ENCODE data around the gene ALDH16A1.

Gene ALDH16A1

DNA sequence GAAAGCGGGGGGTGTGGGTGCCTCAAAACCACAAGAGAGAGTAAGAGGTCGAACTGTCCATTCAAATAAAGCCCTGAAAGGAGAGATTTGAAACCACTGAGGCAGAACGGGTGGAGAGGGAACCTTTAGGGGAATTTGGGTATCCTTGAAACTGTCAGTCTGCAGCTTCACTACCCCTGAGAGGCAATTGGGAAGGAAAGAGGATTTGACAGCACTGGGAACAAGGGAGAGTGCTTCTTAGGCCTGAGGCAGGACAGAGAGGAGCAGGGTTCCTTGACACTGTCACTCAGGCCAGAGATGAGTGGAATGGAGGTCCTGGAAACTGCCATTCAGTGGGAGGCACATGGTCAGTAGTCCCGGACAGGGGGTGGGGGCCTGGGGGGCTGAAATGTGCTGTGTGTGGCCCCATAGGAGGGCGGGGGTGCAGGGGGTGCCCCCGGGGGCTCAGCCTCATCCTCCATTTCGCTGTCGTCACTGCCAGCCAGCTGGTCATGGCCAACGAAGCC, 22.8 kb upstream of the ALDH16A1 start:
- Mint-ChIP-seq H3K27me3 (peaks cover 61% of the 10 kb centered on the region), H3K9me3 (no peaks in the 10 kb centered on the region)

GRCh38 chr19:49430678-49431329, 22.2 kb upstream of the ALDH16A1 start:
- Mint-ChIP-seq H3K4me3 (no peak overlapping the region), H3K27ac (no peak overlapping the region), H3K4me1 (peaks cover 46% of the 10 kb centered on the region), H3K36me3 (peaks cover 1% of the 10 kb centered on the region), H3K9me3 (no peaks in the 10 kb centered on the region), H3K27me3 (peaks cover 59% of the 10 kb centered on the region)
- DNase-seq (ENCODE audit: low spot score in 2 of 2) (no peak), ATAC-seq (ENCODE audit: low read depth) (peak; percentile 35)

More for the DNA sequence above, 22.8 kb upstream of the ALDH16A1 start:
- no peak overlapping the region for H3K27ac Mint-ChIP-seq
- H3K4me3 Mint-ChIP-seq, result no peak overlapping the region
- ATAC-seq (ENCODE audit: low read depth), result no peak
- no peak for DNase-seq (ENCODE audit: low spot score in 2 of 2)
- H3K4me1 Mint-ChIP-seq, result peaks cover 48% of the 10 kb centered on the region
- peaks cover 1% of the 10 kb centered on the region for H3K36me3 Mint-ChIP-seq

DNA sequence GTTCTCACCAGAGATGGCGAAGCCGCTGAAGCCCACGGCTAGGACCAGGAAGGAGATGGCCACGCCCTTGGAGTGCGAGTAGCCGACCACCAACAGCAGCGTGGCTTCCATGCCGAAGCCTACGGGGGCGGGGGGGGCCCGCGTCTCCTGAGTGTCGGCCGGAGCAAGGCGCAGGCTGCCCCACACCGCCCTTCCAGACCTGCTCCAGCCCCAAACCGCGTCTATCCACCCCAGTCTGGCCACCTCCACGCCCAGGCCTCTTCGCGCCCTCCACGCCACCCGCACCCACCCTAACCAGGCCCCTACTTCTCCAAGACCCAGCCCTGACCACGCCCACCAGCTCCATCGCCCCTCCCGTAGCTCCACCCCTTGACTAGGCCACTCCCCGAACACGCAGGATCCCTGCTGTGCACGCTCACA, 21.7 kb upstream of the ALDH16A1 start:
- peak; percentile 30 for ATAC-seq (ENCODE audit: low read depth)

DNA sequence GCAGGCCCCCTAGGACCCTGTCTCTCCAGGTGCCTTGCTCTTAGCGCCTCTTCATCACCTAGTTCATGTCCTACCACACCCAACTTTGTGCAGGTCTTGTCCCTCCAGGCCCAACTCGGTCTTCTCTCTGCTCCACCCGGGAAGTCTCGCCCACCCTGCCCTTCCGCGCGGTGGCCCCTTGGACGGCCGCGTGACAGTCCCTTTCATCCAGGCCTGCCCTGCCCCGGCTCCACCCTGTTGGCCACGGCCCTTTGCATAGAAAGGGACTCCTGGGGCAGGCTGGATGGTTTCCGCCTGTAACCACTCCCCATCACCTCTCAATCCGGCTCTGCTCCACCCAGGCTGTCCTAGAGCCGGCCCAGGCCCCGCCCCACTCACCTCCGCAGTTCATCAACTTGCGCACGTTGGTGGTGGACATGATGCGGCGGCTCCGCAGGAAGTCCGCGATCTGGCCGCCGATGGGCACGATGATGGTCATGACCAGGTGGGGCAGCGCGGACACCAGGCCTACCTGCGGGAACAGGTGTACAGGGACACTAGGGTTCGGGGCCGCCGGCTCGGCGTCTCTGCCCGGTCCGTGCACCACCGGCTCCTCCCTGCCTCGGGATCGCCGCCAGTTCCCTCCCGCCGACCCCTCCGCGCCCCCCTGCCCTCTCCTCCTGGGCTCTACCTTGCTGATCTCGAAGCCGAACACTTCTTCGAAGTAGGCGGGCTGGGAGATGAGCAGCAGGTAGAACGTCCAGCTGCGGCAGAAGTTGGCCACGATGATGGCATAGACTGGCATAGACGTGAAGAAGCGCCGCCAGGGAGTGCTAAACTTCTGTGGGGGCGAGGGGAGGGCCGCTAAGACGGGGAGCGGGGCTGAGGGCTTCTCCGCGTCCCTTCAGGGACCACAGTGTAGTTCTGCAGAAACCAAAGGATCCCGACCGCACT, 20.6 kb upstream of the ALDH16A1 start:
- DNase-seq (ENCODE audit: low spot score in 2 of 2) (no peak), ATAC-seq (ENCODE audit: low read depth) (peak; percentile 42)
- Mint-ChIP-seq H3K36me3 (no peaks in the 10 kb centered on the region), H3K9me3 (no peaks in the 10 kb centered on the region), H3K27me3 (peaks cover 54% of the 10 kb centered on the region), H3K27ac (no peak overlapping the region), H3K4me3 (peak overlapping the region; percentile 35), H3K4me1 (peaks cover 42% of the 10 kb centered on the region)

More for the DNA sequence above, 21.7 kb upstream of the ALDH16A1 start:
- Mint-ChIP-seq H3K27ac (no peak overlapping the region), H3K4me1 (peaks cover 47% of the 10 kb centered on the region), H3K4me3 (no peak overlapping the region), H3K9me3 (no peaks in the 10 kb centered on the region), H3K36me3 (peaks cover 1% of the 10 kb centered on the region), H3K27me3 (peaks cover 59% of the 10 kb centered on the region)
- DNase-seq (ENCODE audit: low spot score in 2 of 2), result no peak

DNA sequence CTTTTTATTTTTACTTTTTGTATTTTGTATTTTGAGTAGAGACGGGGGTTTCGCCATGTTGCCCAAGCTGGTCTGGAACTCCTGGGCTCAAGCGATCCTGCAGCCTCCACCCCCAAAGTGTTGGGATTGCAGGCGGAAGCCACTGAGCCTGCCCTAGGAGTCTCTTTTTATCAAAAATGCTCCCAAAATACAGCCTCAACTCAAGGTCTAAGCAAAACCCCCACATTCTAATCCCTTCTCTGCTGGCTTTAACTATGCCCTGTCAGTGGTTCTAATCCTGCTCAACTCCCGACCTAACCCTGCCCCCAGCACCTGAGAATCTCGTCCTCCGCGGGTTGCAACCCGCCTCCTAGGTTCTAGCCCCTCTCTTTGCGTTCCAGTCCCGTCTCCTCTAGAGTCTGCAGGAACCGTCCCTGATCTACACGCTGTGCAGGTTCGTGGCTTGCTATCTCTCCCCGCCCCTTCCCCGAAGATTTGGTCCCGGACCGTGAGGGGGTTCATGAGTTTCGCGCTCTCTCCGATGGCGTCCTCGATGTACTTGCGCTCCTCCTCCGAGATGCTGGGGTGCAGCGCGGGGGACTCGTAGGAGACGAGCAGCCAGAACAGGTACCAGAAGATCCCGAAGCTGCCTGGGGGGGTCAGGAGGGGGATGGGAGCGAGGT, 19.7 kb upstream of the ALDH16A1 start:
- Mint-ChIP-seq H3K4me3 (no peak overlapping the region), H3K36me3 (no peaks in the 10 kb centered on the region), H3K9me3 (no peaks in the 10 kb centered on the region), H3K4me1 (peaks cover 45% of the 10 kb centered on the region), H3K27me3 (peaks cover 60% of the 10 kb centered on the region), H3K27ac (no peak overlapping the region)
- DNase-seq (ENCODE audit: low spot score in 2 of 2) (no peak), ATAC-seq (ENCODE audit: low read depth) (no peak)

- Mint-ChIP-seq H3K27ac (no peak overlapping the region), H3K4me3 (no peak overlapping the region), H3K9me3 (no peaks in the 10 kb centered on the region), H3K36me3 (no peaks in the 10 kb centered on the region), H3K27me3 (peaks cover 59% of the 10 kb centered on the region), H3K4me1 (peaks cover 35% of the 10 kb centered on the region)
- no peak for ATAC-seq (ENCODE audit: low read depth)
- DNase-seq (ENCODE audit: low spot score in 2 of 2), result no peak
Measured at GRCh38 chr19:49434907-49435583, 18.0 kb upstream of the ALDH16A1 start.

DNA sequence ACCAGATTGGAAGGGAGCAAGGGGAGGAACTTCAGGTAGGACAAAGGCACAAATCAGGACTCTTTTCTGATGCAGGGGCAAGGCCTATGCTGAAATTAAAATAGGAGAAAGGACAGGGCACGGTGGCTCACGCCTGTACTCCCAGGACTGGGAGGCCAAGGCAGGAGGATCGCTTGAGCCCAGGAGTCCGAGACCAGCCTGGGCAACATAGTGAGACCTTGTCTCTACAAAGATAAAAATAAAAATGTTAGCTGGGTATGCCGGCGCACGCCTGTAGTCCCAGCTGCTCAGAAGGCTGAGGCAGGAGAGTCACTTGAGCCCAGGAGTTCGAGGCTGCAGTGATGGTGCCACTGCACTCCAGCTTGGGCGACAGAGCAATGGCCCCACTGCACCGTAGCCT, 17.4 kb upstream of the ALDH16A1 start:
- Mint-ChIP-seq H3K36me3 (peaks cover 2% of the 10 kb centered on the region), H3K27ac (no peak overlapping the region), H3K9me3 (no peaks in the 10 kb centered on the region), H3K4me3 (no peak overlapping the region), H3K4me1 (peaks cover 33% of the 10 kb centered on the region), H3K27me3 (peaks cover 58% of the 10 kb centered on the region)
- DNase-seq (ENCODE audit: low spot score in 2 of 2) (no peak), ATAC-seq (ENCODE audit: low read depth) (no peak)

DNA sequence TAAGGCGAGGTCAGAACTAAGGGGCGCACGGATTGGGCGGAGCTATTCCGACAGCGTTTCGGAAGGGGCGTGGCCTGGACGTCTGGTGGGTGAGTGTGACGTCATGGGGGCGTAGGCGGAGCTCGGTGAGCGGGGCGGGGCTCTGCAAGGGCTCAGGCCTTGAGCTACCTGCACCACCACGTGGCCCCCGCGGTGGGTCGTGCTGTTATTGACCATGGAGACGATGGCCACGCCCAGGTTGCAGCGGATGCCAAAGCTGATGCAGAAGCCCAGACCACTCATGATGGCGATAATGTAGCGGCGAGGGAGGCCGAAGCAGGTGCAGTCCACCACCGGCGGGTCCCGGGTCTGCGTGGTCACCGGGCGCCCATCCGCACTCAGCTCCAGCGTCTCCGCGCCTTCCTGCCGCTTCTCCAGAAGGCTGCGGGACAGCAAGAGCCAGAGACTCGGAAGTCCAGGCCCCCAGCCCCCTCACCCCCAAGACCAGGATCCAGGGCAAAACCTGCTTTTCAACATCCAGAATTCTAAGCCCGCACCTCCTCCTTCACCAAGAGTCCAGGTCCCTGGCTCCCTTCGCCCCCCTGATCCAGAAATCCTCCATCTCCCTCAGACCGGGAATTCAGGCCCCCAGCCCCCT, 16.5 kb upstream of the ALDH16A1 start:
- H3K4me1 Mint-ChIP-seq, result peaks cover 33% of the 10 kb centered on the region
- H3K27ac Mint-ChIP-seq, result peak overlapping the region; percentile 22
- peaks cover 4% of the 10 kb centered on the region for H3K36me3 Mint-ChIP-seq
- H3K9me3 Mint-ChIP-seq, result no peaks in the 10 kb centered on the region
- no peak for DNase-seq (ENCODE audit: low spot score in 2 of 2)
- H3K4me3 Mint-ChIP-seq, result no peak overlapping the region
- ATAC-seq (ENCODE audit: low read depth), result peak; percentile 61
- H3K27me3 Mint-ChIP-seq, result peaks cover 58% of the 10 kb centered on the region

DNA sequence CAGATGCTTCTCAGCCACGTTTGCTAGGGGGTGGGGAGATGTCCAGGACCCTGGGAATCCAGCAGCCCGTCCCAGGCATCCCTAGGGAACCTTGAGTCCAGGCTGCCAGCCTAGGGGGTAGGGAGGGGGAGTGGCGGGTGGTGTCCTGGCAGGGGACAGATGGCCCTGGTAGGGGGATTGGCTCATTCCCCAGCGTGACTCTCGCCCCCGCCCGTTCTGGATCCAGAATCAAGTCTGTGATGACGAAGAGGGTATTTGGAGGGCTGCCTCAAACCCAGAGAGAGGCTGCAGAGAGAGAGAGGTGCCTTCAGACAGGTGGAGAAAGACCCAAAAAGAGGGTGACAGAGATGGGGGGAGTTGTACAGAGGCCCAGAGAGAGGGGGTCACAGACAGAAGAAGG, 15.8 kb upstream of the ALDH16A1 start:
- Mint-ChIP-seq H3K36me3 (peaks cover 7% of the 10 kb centered on the region), H3K4me1 (peaks cover 37% of the 10 kb centered on the region), H3K27ac (peak overlapping the region; percentile 22), H3K9me3 (no peaks in the 10 kb centered on the region), H3K4me3 (no peak overlapping the region), H3K27me3 (peaks cover 61% of the 10 kb centered on the region)
- DNase-seq (ENCODE audit: low spot score in 2 of 2) (no peak), ATAC-seq (ENCODE audit: low read depth) (no peak)

- Mint-ChIP-seq H3K27ac (no peak overlapping the region), H3K4me1 (peaks cover 40% of the 10 kb centered on the region), H3K9me3 (no peaks in the 10 kb centered on the region), H3K4me3 (no peak overlapping the region), H3K36me3 (peaks cover 7% of the 10 kb centered on the region), H3K27me3 (peaks cover 59% of the 10 kb centered on the region)
- DNase-seq (ENCODE audit: low spot score in 2 of 2) (no peak), ATAC-seq (ENCODE audit: low read depth) (no peak)
Measured at GRCh38 chr19:49438261-49438660, 14.8 kb upstream of the ALDH16A1 start.

GRCh38 chr19:49439836-49440235, 13.2 kb upstream of the ALDH16A1 start:
- Mint-ChIP-seq H3K4me3 (no peak overlapping the region), H3K4me1 (peaks cover 43% of the 10 kb centered on the region), H3K9me3 (no peaks in the 10 kb centered on the region), H3K27me3 (peaks cover 53% of the 10 kb centered on the region), H3K36me3 (peaks cover 7% of the 10 kb centered on the region), H3K27ac (no peak overlapping the region)
- DNase-seq (ENCODE audit: low spot score in 2 of 2) (no peak), ATAC-seq (ENCODE audit: low read depth) (no peak)

- DNase-seq (ENCODE audit: low spot score in 2 of 2) (no peak), ATAC-seq (ENCODE audit: low read depth) (no peak)
- Mint-ChIP-seq H3K9me3 (no peaks in the 10 kb centered on the region), H3K4me3 (peak overlapping the region; percentile 39), H3K4me1 (peaks cover 43% of the 10 kb centered on the region), H3K27me3 (peaks cover 49% of the 10 kb centered on the region), H3K36me3 (peaks cover 7% of the 10 kb centered on the region), H3K27ac (no peak overlapping the region)
Measured at GRCh38 chr19:49440439-49441209, 12.4 kb upstream of the ALDH16A1 start.
